SHP77 (cell line): Measurements from ENCODE around the gene GPR142.

ENCODE experiments used
- DNase-seq, 2 experiments: peaks; one replicate each; lab custom pipeline; 2025; lab: John Stamatoyannopoulos, UW

The GPR142 gene

DNA sequence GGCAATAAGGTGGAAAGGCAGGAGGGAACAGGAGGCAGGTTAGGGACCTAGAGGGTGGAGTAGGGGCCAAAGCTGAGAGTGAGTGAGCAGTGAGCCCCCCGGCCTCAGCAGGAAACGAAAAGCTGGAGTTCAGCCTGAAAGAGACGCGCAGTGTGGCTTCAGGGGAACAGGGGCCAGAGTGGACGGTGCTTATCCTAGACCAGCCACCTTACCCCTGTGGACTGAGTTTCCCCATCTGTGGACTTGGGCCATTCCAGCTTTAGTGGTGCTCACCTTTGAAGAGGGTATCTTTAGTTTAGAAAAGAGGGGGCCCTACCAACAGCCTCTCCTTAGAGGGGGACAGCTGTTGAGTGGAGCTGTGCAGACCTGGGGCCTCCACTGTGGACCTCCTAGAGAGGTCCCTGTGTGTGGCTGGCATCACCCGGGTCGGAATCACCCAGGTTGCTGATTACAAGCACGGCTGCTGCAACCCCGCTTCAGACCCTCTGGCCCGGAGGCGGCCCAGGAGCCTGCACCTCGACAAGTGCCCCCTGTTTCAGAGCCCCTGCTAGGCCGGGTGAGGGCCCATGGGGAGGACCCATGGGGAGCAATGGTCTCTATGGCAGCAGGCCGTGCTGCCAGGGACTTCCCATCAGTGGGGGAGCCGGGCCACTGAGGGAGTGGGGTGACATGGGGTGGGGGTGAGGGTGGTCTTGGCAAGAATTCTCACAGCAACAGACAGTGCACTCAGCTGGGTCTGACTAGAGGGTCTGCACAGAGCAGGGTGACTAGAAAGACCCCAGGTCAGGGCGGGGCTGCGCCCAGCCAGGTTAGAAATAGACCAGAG is 2.6 kb downstream of the GPR142 start:
- DNase-seq: no peak

DNA sequence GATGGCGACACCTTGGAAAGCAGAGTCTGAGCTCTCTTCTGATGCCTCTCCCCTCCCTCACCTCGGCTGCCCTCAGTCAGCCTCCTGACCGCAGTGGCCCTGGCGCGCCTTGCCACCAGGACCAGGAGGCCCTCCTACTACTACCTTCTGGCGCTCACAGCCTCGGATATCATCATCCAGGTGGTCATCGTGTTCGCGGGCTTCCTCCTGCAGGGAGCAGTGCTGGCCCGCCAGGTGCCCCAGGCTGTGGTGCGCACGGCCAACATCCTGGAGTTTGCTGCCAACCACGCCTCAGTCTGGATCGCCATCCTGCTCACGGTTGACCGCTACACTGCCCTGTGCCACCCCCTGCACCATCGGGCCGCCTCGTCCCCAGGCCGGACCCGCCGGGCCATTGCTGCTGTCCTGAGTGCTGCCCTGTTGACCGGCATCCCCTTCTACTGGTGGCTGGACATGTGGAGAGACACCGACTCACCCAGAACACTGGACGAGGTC is 4.4 kb downstream of the GPR142 start:
- DNase-seq: no peak

DNA sequence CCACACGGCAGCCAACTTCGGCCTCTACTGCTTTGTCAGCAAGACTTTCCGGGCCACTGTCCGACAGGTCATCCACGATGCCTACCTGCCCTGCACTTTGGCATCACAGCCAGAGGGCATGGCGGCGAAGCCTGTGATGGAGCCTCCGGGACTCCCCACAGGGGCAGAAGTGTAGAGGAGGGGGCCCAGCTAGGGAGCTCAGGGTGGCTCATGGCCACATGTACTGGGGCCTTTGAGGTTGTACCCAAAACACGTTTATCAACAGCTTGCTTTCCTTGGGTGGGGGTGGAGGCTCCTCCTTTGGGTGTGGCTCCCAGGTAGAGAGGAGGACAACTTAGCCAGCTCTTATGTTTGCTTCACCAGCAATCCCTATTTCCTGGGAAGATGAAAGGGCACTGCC is 5.1 kb downstream of the GPR142 start:
- no peak for DNase-seq

DNA sequence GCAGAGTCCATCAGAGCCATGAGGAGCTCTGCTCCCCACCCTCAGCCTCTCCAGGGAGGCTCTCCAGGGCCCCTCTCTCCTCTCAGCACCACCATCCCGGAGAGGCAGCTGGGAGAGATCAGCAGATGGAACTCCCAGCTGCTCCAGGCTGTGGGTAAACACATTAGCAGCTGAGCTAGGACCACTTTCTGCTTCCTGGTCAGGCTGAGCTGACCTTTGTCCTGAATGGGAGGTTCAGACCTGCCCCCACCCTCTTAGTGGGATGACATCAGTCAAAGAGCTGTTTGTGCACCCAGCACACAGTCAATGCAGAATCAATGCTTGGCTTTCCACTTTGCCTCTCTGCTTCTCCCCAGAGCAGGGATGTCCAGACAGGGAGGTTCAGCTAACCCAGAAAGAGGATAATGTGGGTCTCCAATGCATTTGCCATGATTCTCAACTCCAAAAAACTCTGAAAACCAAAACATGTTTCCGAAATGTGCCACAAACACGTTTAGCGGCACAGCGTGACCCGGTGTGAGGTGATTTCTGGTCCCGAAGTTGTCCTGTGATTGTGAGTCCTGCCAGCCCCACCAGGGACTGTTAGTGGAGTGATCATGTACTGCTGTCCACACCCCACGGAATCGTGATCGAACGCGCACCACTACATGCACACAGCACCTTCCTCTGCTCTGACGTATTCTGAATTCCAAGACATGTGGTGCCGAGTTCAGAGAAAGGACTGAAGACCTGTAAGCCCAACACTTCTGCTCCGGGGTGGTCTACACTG is 6.7 kb downstream of the GPR142 start:
- peak; percentile 92 to 94 for DNase-seq

DNA sequence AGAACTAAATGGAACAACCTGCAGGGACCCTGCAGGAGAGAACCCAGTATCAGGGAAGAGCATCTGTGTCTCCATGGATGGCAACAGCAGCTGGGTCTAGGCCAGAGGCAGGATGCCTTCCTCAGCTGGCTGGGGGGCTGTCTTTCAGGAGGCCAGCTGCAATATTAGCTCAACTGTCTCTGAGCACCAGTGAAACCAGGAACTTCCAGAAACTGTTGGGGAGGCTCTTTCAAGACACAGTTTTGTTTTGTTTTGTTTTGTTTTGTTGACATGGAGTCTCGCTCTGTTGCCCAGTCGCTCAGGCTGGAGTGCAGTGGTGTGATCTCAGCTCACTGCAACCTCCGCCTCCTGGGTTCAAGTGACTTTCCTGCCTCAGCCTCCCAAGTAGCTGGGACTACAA is 7.6 kb downstream of the GPR142 start:
- peak in 1 of 2 experiments; percentile 30 for DNase-seq

DNA sequence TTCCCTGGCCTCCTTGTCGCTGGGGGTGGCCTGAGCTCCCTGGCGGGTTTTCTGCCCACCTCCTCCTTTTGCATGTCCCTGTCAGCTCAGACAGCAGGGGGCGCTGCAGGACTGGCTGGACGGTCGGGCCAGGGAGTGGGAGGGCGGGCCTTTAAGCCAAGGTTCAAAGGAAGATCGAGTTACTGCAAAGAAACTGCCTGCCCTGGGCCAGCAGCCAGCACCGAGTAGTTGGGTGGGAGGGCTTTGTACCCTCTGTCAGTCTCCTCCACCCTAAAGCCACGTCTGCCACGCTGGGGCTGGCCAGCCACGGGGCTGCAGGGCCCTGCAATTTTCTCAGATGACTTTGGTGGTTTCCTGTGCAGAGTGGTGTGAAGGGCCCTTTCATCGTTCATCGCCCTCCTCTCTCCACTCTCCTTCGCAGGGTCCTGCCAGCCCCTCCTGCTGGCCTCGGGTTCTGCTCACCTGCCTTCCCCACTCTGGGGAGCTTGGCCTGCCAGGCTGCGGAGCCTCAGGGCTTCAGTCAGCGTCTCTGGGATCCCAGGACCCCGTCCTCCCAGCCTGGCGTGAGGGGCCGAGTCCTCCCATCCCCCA is 12.3 kb downstream of the GPR142 start:
- peak; percentile 85 to 87 for DNase-seq

DNA sequence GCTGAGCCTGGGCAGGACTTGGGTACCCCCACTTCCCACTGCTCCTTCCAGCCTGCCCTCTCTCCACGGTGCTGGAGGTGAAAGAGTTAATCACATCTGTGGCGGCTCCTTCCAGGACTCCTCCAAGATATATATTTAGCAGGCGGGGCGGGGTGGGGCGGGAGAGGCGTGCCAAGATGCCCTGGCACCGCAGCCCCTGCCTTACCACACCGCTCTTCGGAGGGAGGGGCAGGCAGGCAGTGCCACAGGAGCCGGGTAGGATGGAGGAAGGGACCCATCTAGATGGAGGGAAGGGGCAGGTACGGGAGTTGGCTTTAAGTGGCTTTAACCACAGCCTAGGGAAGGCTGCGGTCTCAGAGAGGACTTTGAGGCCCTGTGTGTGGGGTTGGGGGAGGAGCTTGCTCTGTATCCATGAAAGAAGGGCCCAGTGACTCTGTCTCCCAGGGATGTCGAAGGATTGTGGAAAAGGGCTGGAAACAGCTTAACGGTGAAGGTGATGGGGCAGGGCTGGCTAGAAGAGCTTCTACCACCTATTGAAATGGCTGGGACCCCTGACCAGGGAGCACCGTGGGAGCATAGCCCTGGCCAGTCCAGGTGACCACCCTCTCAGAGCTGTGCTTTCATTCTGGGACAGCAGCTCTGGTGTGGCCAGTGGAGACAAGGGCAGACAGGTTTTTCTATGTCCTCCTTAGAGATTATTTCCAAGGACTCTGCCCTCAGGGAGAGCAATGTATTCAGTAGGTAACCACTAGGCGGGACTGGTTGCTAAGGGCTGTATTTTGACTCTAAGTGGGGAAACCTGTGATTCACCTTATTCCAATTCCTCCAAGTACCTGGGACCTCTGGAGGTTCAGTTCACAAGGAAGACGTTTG is 13.0 kb downstream of the GPR142 start:
- DNase-seq: no peak

DNA sequence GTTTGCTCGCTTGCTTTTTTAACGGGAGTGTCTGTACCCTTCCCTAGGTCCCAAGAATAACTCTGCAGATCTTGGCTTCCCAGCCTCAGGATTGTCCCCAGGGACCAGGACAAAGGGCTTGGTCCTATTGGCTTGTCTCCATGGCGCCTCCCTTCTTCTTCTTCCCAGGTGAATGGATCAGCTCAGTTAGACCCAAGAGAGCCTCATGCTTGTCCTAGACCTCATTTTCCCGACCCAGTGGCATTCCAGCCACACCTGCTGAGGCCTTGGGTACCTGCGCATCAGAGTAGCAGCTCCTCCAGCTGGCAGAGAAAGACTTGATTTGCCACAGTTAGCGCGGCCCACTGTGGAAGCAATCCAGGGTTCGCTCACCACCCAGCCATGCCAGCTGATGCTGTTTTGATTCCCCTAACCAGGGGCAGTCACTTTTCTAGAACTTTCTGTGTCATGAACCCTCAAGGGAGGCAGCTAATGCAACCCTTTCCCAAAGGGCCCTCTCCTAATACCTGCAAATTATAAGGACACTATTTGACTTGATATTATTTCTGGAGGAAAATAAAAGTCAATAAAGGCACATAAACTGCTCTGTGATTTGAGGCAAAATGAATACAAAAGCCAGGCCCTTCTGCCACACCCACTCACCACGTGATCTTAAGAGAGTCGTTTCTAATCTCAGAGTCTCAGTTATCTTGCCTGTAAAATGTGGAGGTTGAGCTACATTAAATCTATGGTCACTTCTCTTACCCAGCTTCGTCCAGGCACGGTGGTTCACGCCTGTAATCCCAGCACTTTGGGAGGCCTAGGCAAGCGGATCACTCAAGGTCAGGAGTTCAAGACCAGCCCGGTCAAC is 13.9 kb downstream of the GPR142 start:
- no peak for DNase-seq

DNA sequence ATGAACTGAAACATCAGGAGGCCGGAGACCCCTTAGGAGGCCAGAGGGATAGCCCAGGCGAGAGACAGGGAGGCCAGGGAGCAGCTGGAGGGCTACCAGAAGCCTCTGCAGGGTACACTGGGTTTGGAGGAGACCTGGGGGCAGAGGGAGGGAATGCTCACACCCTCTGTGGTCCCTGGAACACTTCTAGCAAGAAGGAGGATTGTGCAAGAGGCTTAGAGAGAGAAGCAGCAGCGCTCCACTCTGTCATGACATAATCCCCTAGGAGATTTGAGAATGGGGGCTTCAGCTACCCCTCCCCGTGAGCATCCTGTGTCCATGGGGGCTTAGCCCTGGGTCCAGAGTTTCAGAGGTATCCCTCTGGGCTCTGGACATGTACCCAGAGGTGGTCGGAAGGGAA is 15.8 kb downstream of the GPR142 start:
- no peak for DNase-seq

DNA sequence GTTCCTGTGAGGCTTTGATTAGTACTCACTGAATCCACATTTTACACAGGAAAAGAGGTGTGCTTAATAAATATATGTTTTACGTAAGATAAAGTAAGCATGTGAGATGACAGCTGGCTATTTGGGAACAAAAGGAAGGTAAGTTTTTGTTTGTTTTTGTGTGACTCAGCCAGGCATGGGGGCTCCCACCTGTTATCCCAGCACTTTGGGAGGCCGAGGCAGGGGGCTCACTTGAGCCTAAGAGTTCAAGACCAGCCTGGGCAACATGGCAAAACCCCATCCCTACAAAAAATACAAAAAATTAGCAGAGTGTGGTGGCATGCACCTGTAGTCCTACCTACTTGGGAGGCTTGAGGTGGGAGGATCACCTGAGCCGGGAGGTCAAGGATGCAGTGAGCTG is 17.9 kb downstream of the GPR142 start:
- DNase-seq: no peak

DNA sequence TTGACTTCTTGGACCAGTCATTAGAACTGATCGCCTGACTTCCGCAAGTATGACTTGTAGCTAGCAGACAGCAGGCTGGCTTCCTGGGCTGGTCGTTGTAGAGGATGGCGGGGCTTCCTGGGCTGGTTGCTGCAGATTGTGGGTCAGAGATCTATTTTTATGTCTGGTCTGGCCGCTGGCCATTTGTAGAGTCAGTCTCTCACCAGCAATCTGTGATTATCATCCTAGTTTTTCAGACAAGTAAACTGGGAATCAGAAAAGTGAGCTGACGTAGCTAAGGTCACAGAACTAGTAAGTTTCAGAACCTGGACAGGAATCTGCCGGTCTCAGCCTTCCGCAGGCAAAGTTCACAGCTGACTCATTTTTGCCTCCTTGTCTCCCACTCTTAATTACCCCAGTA is 19.1 kb downstream of the GPR142 start:
- no peak for DNase-seq

DNA sequence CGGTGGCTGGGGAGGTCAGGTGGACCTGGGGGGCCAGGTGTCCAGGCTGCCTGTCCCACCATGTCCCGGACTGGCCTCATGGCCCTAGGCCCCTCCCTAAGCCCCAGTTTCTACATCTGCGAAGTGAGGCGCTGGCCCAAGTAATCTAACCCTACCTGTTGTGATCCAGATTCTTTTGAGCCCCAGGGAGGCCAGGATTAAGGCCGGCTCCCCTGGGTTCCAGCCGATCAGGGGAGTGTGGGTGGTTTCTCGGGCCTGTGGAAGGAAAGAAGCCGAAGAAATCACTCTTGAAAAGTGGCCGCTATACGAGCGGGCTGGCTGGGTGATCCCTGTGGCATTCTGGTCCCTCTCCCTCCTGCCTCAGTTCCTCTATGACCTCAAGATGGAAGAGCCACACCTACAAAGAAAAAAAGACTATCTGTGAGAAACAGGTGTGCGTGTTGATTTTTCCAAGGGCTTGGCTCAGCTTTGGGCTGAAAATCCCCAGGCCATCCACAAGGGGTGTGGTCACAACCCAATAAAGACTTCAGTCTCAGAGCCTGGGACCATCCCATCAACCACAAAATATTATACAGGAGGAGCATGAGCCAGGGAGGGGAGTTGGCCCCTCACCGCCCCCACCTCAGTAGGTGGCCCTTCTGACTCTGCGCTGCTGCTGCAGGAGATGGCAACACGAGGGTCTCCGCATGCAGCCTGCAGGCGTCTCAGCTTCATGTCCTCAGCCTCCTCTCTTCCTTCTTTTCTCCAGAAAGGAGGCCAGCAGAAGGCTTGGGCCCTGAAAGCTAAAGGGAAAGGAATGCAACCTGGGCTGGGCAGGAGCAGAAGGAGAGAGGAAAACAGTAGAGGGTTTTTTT is 20.3 kb downstream of the GPR142 start:
- no peak for DNase-seq

DNA sequence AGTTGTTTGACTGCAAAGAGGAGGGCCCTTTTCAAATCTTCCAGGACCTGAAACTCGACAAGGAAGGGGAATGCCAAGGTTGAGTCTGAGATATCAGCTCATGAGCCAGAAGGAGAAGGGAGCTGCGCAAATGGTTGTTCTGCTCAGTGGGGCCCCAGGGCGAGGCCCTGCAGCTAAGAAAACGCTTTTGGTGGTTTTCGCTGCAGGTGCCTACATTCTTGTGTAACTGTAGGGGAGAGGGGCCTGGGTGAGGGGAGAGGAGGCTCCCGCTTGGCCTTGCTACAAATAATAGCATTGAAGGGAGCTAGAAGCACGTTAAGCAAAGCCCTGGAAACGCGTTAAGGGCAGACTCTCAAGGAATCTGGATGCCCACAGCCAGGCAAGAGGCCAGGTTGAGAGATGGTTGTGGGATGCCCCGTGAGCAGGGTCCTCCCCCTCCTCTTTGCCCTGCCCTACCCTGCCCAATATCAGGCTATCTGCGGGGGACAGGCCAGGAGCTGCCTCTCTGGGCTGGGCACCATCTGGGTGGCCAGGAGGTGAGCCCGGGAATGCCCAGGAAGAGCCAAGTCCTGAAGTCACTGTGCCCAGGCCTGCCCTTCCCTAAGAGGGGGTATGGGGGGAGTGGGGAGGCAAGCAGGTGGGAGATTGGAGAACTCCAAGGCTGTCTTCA is 21.9 kb downstream of the GPR142 start:
- DNase-seq: no peak

DNA sequence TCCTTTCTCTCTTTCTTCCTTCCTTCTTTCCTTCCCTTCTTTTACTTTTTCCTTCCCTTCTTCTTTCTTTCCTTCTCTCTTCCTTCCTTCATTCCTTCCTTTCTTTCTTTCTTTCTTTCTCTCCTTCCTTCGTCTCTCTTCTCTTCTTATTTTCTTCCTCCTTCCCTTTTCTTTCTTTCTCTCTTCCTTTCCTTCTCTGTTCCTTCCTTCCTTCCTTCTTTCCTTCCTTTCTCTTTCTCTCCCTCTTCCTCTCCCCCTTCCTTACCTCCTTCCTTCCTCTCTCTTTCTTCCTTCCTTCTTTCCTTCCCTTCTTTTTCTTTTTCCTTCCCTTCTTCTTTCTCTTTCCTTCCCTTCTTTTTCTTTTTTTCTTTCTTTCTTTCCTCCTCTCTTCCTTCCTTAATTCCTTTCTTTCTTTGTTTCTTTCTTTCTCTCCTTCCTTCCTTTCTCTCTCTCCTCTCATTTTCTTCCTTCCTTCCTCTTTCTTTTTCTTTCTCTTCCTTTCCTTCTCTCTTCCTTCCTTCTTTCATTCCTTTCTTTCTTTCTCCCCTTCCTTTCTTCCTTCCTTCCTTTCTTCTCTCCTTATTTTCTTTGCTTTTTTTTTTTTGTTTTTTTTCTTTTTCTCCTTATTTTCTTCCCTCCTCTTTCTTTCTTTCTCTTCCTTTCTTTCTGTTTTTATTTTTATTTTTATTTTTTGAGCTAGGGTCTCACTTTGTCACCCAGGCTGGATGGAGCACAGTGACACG is 22.8 kb downstream of the GPR142 start:
- no peak for DNase-seq

DNA sequence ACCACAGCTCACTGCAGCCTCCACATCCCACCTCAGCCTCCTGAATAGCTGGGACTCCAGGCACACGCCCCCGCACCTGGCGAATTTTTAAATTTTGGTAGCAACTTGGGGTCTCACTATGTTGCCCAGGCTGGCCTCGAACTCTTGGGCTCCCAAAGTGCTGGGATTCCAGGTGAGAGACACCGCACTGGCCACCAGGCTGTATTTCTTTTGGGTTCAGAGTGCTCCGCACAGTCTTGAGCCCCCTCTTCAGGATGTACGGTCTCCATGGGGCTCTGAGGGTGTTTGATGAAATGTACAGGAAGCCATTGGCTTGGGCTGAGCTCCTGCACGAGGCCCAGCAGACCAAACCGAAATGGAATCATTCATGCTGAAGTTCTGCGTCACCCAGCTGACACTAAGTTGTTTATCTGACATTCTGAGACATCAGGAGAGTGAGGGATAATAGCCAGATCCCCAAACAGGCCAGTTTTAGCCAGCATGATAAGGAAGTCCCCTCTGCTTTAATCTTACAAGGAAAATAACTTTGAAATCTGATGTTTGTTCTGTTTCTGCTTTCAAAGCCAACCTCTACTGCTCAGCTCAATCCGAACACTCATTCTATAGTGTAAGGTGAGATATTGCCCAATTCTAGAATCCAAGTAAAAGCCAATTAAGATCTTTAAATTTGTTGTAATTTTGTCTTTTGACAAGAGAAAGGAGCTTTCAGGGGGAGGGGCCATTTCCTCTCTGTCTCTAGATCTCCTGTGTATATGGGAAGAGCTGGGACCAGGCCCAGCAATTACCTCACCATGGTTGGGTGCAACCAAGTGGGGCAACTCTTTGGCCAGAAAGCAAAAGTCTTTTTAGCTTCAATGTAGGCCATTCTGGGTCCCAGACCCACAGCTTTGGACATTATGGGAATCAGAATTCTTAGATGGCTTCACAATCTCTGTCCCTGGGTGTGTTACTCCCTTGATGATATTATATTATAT is 23.7 kb downstream of the GPR142 start:
- no peak for DNase-seq

DNA sequence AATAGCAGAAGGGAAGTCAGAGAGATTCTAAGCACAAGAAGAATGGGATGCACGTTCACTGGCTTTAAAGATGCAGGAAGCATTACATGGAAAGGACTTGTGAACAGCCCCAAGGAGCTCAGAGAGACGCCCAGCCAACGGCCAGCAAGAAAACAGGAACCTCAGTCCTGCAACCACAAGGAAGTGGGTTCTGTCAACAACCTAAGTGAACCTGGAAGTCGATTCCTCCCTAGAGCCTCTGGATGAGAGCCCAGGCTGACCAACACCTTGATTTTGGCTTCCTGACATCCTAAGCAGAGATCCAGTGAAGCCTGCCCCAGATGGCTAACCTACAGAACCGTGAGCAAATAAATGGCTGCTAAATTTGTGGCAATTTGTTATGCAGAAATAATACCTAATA is 24.5 kb downstream of the GPR142 start:
- no peak for DNase-seq

DNA sequence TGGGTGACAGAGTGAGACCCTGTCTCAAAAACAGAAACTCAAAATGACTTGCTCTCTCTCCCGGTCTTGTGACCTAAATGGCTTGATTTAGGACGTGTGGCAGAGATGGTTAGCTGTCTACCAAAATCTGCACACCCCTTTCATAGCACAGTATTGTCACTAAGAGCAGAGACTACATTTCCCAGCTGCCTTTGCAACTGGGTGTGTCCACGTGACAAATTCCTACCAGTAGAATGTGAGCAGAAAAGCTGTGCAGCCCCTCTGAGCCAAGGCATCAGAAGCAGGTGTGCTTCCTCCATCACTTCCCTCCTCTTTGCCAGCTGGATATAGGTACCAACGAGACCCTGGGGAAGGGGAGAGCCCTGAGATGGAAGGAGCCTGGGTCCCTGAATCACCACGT is 25.5 kb downstream of the GPR142 start:
- DNase-seq: peak in 1 of 2 experiments; percentile 35
